Osteocyte (in vitro differentiated cells): ENCODE results near the gene MAPK1. TPM values are rescaled to one million over a fixed set of nuclear protein-coding genes. Genes with fewer than 3 reads are reported as not detected.

Experiments used
- DNase-seq: peaks from one replicate; pipeline ENCODE4 v3.0.0; 2021; ENCODE audit warnings: mixed read lengths; ENCODE audit not compliant: unreplicated experiment; ENCODE audit errors: extremely low spot score
- H3K27ac Mint-ChIP-seq: one replicate; pipeline ENCODE4 v1.8.0; 2021; ENCODE audit warnings: mild to moderate bottlenecking, mixed read lengths; ENCODE audit not compliant: unreplicated experiment
- H3K27me3 Mint-ChIP-seq: one replicate; pipeline ENCODE4 v1.8.0; 2021; ENCODE audit warnings: mixed read lengths; ENCODE audit not compliant: unreplicated experiment
- H3K36me3 Mint-ChIP-seq: one replicate; pipeline ENCODE4 v1.8.0; 2021; ENCODE audit warnings: mixed read lengths; ENCODE audit not compliant: unreplicated experiment
- H3K4me1 Mint-ChIP-seq: one replicate; pipeline ENCODE4 v1.8.0; 2021; ENCODE audit warnings: mixed read lengths; ENCODE audit not compliant: unreplicated experiment
- H3K4me3 Mint-ChIP-seq: one replicate; pipeline ENCODE4 v1.8.0; 2021; ENCODE audit warnings: mild to moderate bottlenecking, moderate library complexity, mixed read lengths; ENCODE audit not compliant: unreplicated experiment
- H3K9me3 Mint-ChIP-seq: one replicate; pipeline ENCODE4 v1.8.0; 2021; ENCODE audit warnings: mixed read lengths; ENCODE audit not compliant: unreplicated experiment
- total RNA-seq: library from RNA; stranded (reverse); gene quantifications from 2 replicates; pipeline ENCODE4 v1.2.1, GENCODE V29; 2021
- TF ChIP-seq, protein P1 (sequence below): fragments of 200-600 bp; sonication (generic); IDR thresholded peaks from 2 replicates; pipeline ENCODE4 v1.5.0; 2021; ENCODE audit warnings: antibody characterized with exemption, mild to moderate bottlenecking, moderate library complexity

MAPK1 gene
- total RNA-seq, 1 donor from 2014 or later: 159 TPM

DNA sequence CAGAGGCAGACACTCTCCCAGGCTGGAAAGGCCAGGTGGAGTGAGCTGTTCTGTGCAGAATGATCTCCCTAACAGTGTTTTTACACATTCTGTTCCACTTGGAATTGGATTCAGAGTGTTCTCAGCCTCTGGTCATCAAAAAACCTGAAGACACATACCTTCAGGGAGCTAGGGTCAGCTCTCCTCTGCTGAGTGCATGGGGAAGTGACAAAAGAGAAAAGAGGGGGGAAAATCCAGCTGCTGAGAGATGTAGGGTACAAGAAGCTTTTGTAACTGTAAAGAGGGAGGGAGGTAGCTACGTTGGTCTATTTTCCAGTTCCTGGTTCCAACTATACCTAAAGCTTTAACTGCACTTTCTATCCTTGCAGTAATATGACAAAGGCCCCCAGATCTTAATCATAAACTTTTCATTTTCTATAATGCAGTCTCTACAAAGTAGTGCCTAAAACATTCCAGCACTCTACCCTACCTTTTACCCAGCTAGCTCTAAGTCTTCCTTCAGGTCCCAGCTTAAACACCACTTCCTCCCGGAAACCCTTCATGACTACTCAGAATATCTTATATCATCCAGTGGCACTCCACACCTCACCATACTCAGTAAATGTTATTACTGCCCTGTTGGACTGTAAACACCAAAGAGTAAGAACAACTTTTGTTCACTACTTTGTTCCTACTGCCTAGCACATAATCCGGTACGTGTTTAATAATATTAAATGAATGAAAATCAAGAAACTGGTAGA is 9.2 kb downstream of the MAPK1 start:
- TF ChIP-seq, protein P1, sequence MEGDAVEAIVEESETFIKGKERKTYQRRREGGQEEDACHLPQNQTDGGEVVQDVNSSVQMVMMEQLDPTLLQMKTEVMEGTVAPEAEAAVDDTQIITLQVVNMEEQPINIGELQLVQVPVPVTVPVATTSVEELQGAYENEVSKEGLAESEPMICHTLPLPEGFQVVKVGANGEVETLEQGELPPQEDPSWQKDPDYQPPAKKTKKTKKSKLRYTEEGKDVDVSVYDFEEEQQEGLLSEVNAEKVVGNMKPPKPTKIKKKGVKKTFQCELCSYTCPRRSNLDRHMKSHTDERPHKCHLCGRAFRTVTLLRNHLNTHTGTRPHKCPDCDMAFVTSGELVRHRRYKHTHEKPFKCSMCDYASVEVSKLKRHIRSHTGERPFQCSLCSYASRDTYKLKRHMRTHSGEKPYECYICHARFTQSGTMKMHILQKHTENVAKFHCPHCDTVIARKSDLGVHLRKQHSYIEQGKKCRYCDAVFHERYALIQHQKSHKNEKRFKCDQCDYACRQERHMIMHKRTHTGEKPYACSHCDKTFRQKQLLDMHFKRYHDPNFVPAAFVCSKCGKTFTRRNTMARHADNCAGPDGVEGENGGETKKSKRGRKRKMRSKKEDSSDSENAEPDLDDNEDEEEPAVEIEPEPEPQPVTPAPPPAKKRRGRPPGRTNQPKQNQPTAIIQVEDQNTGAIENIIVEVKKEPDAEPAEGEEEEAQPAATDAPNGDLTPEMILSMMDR: no peak
- Mint-ChIP-seq H3K4me1 (peaks cover 72% of the 10 kb centered on the region), H3K36me3 (no peaks in the 10 kb centered on the region), H3K27ac (peak overlapping the region; percentile 52), H3K27me3 (no peaks in the 10 kb centered on the region), H3K9me3 (no peaks in the 10 kb centered on the region), H3K4me3 (no peak overlapping the region)
- DNase-seq: no peak

DNA sequence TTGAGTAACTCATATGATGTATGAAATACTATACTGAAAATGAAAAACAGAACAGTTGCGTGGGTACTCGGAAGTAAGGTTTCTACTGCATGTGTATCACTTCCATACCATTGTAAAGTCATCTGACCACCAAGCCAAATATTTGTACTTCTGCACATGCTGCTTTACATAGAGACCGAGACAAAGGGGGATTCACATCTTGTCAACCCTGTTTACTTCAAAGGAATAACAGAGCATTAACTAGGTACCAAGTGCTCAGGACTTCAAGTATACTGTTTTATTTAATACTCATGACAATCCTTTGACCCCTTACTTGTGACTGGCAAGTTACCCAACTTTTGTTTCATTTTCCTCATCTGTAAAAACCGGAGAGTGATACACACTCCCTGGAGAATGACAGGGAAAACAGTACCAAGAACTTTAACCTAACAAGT is 9.9 kb downstream of the MAPK1 start:
- Mint-ChIP-seq H3K4me1 (peaks cover 70% of the 10 kb centered on the region), H3K36me3 (no peaks in the 10 kb centered on the region), H3K27me3 (no peaks in the 10 kb centered on the region), H3K9me3 (no peaks in the 10 kb centered on the region), H3K4me3 (no peak overlapping the region), H3K27ac (peak overlapping the region; percentile 52)
- no peak for DNase-seq
- TF ChIP-seq, protein P1: no peak

DNA sequence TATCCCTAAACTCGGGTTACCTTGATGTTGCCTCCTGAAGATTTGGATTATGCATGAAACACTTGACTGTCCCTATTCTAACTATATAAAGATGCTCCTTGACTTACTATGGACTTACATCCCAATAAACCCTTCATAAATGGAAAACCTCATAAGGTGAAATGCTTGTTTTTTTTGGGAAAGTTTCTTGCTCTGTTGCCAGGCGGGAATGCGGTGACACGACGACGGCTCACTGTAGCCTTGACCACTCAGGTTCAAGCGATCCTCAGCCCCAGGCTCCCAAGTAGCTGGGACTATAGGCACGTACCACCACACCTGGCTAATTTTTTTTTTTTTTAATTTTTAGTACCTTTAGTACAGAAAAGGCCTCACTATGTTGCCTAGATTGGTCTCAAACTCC is 10.6 kb downstream of the MAPK1 start:
- H3K27ac Mint-ChIP-seq: no peak overlapping the region

DNA sequence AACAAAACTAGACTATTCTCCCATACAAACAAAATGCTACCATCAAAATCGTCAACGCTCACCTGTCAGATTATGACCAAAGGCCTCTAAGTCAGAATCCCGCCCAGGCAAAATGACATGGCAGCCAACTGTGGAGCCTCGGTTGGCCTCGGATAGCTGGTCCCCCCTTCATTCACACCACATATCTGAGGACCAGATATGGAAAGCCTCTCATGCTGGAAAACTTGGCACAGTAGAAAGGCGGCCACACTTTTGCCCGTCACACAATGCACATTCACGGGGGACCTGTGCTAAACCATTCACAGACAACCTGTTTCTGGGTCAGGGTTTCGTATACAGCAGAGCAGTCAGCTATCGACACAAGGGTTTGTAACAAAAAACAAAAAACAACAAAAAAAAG is 11.2 kb downstream of the MAPK1 start:
- H3K27me3 Mint-ChIP-seq: no peaks in the 10 kb centered on the region
- no peaks in the 10 kb centered on the region for H3K9me3 Mint-ChIP-seq
- no peaks in the 10 kb centered on the region for H3K36me3 Mint-ChIP-seq
- no peak for DNase-seq
- peaks cover 71% of the 10 kb centered on the region for H3K4me1 Mint-ChIP-seq
- TF ChIP-seq, protein P1: no peak
- H3K27ac Mint-ChIP-seq: no peak overlapping the region
- H3K4me3 Mint-ChIP-seq: no peak overlapping the region

More for the DNA sequence above, 10.6 kb downstream of the MAPK1 start:
- Mint-ChIP-seq H3K4me1 (peaks cover 71% of the 10 kb centered on the region), H3K9me3 (no peaks in the 10 kb centered on the region), H3K36me3 (no peaks in the 10 kb centered on the region), H3K4me3 (no peak overlapping the region), H3K27me3 (no peaks in the 10 kb centered on the region)
- TF ChIP-seq, protein P1: no peak
- no peak for DNase-seq

DNA sequence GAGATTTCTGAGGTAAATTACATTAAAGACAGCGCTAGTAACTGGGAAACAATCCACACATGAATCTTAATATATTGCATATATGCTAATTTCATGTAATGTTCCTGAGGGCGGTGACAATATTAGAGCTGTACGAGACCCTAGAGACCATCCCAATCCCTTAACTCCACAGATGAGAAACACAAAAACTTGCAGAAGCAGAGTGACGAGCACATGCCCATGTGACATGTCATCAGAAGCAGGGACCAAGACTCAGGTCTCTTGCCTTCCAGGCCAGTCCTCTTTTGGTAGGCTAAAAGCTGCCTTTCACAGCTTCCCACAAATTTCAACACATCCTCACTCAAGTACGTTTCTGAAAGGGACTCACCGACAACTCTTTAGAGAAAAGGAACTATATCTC is 11.8 kb downstream of the MAPK1 start:
- Mint-ChIP-seq H3K4me1 (peaks cover 70% of the 10 kb centered on the region), H3K36me3 (no peaks in the 10 kb centered on the region), H3K27ac (no peak overlapping the region), H3K27me3 (no peaks in the 10 kb centered on the region), H3K4me3 (no peak overlapping the region), H3K9me3 (no peaks in the 10 kb centered on the region)
- TF ChIP-seq, protein P1: no peak
- DNase-seq: no peak
